Progenitor cell of endocrine pancreas (in vitro differentiated cells): ENCODE data around the gene PCDHGB7. TPM values are rescaled to one million over a fixed set of nuclear protein-coding genes. Genes with fewer than 3 reads are reported as not detected.
A peak's percentile ranks its signal among the peaks of the same experiment; 100 is the strongest.
"Not testable (repeated sequence)": the region's sequence is repeated elsewhere in the genome, so short reads cannot be mapped to it uniquely, and the experiment has no call there.

ENCODE experiments used
- DNase-seq: peaks from one replicate; pipeline ENCODE4 v3.0.0; 2021; ENCODE audit warnings: low spot score; ENCODE audit not compliant: unreplicated experiment
- H3K27ac Mint-ChIP-seq: 2 replicates; pipeline ENCODE4 v1.8.0; 2021; ENCODE audit warnings: mild to moderate bottlenecking, moderate library complexity, mixed read lengths
- H3K27me3 Mint-ChIP-seq: 2 replicates; pipeline ENCODE4 v1.8.0; 2021; ENCODE audit warnings: mixed read lengths
- H3K36me3 Mint-ChIP-seq: 2 replicates; pipeline ENCODE4 v1.8.0; 2022; ENCODE audit warnings: mixed read lengths; ENCODE audit not compliant: insufficient read depth
- H3K4me1 Mint-ChIP-seq: 2 replicates; pipeline ENCODE4 v1.8.0; 2021; ENCODE audit warnings: low read depth, mixed read lengths
- H3K4me3 Mint-ChIP-seq: 2 replicates; pipeline ENCODE4 v1.8.0; 2021; ENCODE audit warnings: low read depth, mild to moderate bottlenecking, moderate library complexity, mixed read lengths
- H3K9me3 Mint-ChIP-seq: 2 replicates; pipeline ENCODE4 v1.8.0; 2021; ENCODE audit warnings: low read depth, mixed read lengths
- CTCF ChIP-seq: fragments of 200-600 bp; sonication (generic); IDR thresholded peaks from one replicate; pipeline ENCODE4 v1.5.0; 2021; ENCODE audit warnings: antibody characterized with exemption, mild to moderate bottlenecking; ENCODE audit not compliant: unreplicated experiment
- total RNA-seq: library from RNA; stranded (reverse); gene quantifications from 2 replicates; pipeline ENCODE4 v1.2.1, GENCODE V29; 2021

Gene PCDHGB7
- total RNA-seq, 1 donor from 2014 or later: 6.0 TPM

- Mint-ChIP-seq H3K27me3 (no peaks in the 10 kb centered on the region), H3K36me3 (peaks cover 50% of the 10 kb centered on the region), H3K4me1 (no peaks in the 10 kb centered on the region), H3K27ac (peak overlapping the region; percentile 33), H3K4me3 (no peak overlapping the region), H3K9me3 (peaks cover 52% of the 10 kb centered on the region)
- TF ChIP-seq CTCF: no peak
- no peak for DNase-seq
These were observed 24.2 kb upstream of the PCDHGB7 start for GRCh38 chr5:141393267-141393666.

GRCh38 chr5:141394401-141395187 is 22.9 kb upstream of the PCDHGB7 start:
- not testable (repeated sequence) for DNase-seq, H3K4me3 Mint-ChIP-seq, H3K4me1 Mint-ChIP-seq, H3K27me3 Mint-ChIP-seq
- peaks cover 50% of the 10 kb centered on the region for H3K9me3 Mint-ChIP-seq
- H3K27ac Mint-ChIP-seq: peak overlapping the region; percentile 41
- H3K36me3 Mint-ChIP-seq: peaks cover 52% of the 10 kb centered on the region

- H3K27ac Mint-ChIP-seq, H3K27me3 Mint-ChIP-seq, H3K4me3 Mint-ChIP-seq, H3K4me1 Mint-ChIP-seq, DNase-seq: not testable (repeated sequence)
- H3K9me3 Mint-ChIP-seq: peaks cover 45% of the 10 kb centered on the region
- H3K36me3 Mint-ChIP-seq: peaks cover 43% of the 10 kb centered on the region
These were observed 19.5 kb upstream of the PCDHGB7 start, which contains the start of gene PCDHGB5 for GRCh38 chr5:141397756-141398551. Gene PCDHGB5, plus strand, starts transcription at chr5:141397947. Its CDS starts 181 bp downstream, at chr5:141398128.

GRCh38 chr5:141398608-141399007 is 18.9 kb upstream of the PCDHGB7 start:
- H3K9me3 Mint-ChIP-seq: peaks cover 46% of the 10 kb centered on the region
- no peaks in the 10 kb centered on the region for H3K4me1 Mint-ChIP-seq
- no peak overlapping the region for H3K27ac Mint-ChIP-seq
- H3K27me3 Mint-ChIP-seq: no peaks in the 10 kb centered on the region
- no peak for TF ChIP-seq CTCF
- peaks cover 42% of the 10 kb centered on the region for H3K36me3 Mint-ChIP-seq
- no peak overlapping the region for H3K4me3 Mint-ChIP-seq
- no peak for DNase-seq

GRCh38 chr5:141399555-141400258 is 17.8 kb upstream of the PCDHGB7 start:
- TF ChIP-seq CTCF: no peak
- Mint-ChIP-seq H3K4me1 (no peaks in the 10 kb centered on the region), H3K27me3 (no peaks in the 10 kb centered on the region), H3K27ac (peak overlapping the region; percentile 79), H3K9me3 (peaks cover 48% of the 10 kb centered on the region), H3K4me3 (peak overlapping the region; percentile 37), H3K36me3 (peaks cover 41% of the 10 kb centered on the region)
- no peak for DNase-seq
